Activated T-cell treated with anti-CD3 and anti-CD28 coated beads for 1 hour (primary cell): ENCODE results near the gene MYO16.
"Not testable (repeated sequence)": the region's sequence is repeated elsewhere in the genome, so short reads cannot be mapped to it uniquely, and the experiment has no call there.

Experiments
- DNase-seq: peaks from one replicate; pipeline ENCODE4 v3.0.0-alpha.2; 2020; ENCODE audit warnings: low read depth

Gene MYO16

GRCh38 chr13:109199280-109199679 lies 569.9 kb downstream of the MYO16 start:
- no peak for DNase-seq

GRCh38 chr13:109200556-109200955 lies 571.1 kb downstream of the MYO16 start:
- no peak for DNase-seq

- DNase-seq = no peak
Observed at GRCh38 chr13:109203587-109203986, 574.2 kb downstream of the MYO16 start.

- DNase-seq = no peak
Observed at GRCh38 chr13:109204252-109204651, 574.8 kb downstream of the MYO16 start.

- no peak for DNase-seq
Observed at GRCh38 chr13:109204657-109205056, 575.2 kb downstream of the MYO16 start.

- no peak for DNase-seq
Observed at GRCh38 chr13:109205315-109205714, 575.9 kb downstream of the MYO16 start.

- no peak for DNase-seq
Observed at GRCh38 chr13:109206616-109207015, 577.2 kb downstream of the MYO16 start.

GRCh38 chr13:109207622-109208021 lies 578.2 kb downstream of the MYO16 start:
- no peak for DNase-seq

- no peak for DNase-seq
Observed at GRCh38 chr13:109208522-109208921, 579.1 kb downstream of the MYO16 start.

GRCh38 chr13:109209526-109209925 lies 580.1 kb downstream of the MYO16 start:
- no peak for DNase-seq

- DNase-seq = no peak
Observed at GRCh38 chr13:109211616-109212015, 582.2 kb downstream of the MYO16 start.

GRCh38 chr13:109212650-109213049 lies 583.2 kb downstream of the MYO16 start:
- no peak for DNase-seq

GRCh38 chr13:109213714-109214113 lies 584.3 kb downstream of the MYO16 start:
- DNase-seq = no peak

GRCh38 chr13:109214393-109214792 lies 585.0 kb downstream of the MYO16 start:
- no peak for DNase-seq

- no peak for DNase-seq
Observed at GRCh38 chr13:109215377-109215776, 586.0 kb downstream of the MYO16 start.

GRCh38 chr13:109217510-109217909 lies 588.1 kb downstream of the MYO16 start:
- not testable (repeated sequence) for DNase-seq

GRCh38 chr13:109220631-109221030 lies 591.2 kb downstream of the MYO16 start:
- DNase-seq = no peak

- DNase-seq = no peak
Observed at GRCh38 chr13:109224033-109224432, 594.6 kb downstream of the MYO16 start.

GRCh38 chr13:109226631-109227030 lies 597.2 kb downstream of the MYO16 start:
- DNase-seq = no peak

GRCh38 chr13:109227344-109227940 lies 598.0 kb downstream of the MYO16 start:
- no peak for DNase-seq

GRCh38 chr13:109228211-109228610 lies 598.8 kb downstream of the MYO16 start:
- no peak for DNase-seq

- DNase-seq = no peak
Observed at GRCh38 chr13:109231888-109232287, 602.5 kb downstream of the MYO16 start.

GRCh38 chr13:109233293-109233692 lies 603.9 kb downstream of the MYO16 start:
- no peak for DNase-seq

GRCh38 chr13:109235901-109236300 lies 606.5 kb downstream of the MYO16 start:
- no peak for DNase-seq

- no peak for DNase-seq
Observed at GRCh38 chr13:109241160-109241559, 611.7 kb downstream of the MYO16 start.
